K562 treated with DMSO at 1 percent for 12 hours (cell line): ENCODE results near the gene ME3. TPM values are rescaled to one million over a fixed set of nuclear protein-coding genes. Genes with fewer than 3 reads are reported as not detected.

Source experiments
- total RNA-seq: library from RNA; unstranded; fragments of 300-600 nt; gene quantifications from 2 replicates; pipeline ENCODE4 v1.2.3, GENCODE V29; 2022; ENCODE audit not compliant: insufficient read depth

The ME3 gene
- total RNA-seq, result not detected in 2 replicates

DNA sequence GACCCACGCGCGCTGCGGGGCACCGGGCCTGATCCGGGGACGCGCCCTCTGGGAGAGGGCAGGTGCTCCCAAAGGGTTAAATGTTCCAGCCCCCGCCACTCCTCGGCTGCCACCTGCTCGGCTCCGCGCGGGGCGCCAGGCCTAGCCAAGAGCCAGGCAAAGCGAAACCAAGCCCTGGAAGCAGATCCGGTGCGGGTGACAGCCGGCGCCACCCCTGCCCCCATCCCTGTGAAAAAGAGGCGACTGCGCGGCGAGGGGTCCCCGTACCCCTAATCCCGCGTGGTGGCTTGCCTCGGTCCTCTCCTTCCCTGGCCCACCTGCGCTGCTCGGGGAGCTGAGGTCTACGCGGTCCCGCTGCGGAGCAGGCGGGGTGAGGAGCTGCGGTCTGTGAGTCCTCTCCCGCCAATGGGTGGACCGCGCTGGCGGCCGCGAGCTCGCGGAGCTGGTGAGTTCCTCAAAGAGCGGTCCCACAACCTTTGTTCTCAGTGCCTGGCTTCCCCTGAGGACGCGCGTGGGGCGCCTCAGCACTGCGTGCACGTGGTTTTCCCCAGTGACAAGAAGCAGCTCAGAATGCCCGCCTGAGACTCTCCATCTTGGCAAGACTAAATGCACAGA is at the start of gene ME3:
ME3 (minus strand) TSS at position 610 of the 615 bp plus-strand sequence.

Other genes starting within 250 kb of the ME3 start
- gene PRSS23, start 127.9 kb upstream of the ME3 start, total RNA-seq, result 0.58 TPM in 1 of 2 replicates, not detected in the other